HS-27A (cell line): ENCODE results near the gene ERBB4.
"Not testable (repeated sequence)": the region's sequence is repeated elsewhere in the genome, so short reads cannot be mapped to it uniquely, and the experiment has no call there.

ENCODE experiments used
- DNase-seq: peaks from one replicate; pipeline ENCODE4 v3.0.0-alpha.2; 2012; ENCODE audit warnings: low read depth, missing footprints

ERBB4 gene

GRCh38 chr2:212299943-212300342 lies 238.7 kb downstream of the ERBB4 start:
- DNase-seq: no peak

GRCh38 chr2:212299333-212299732 lies 239.3 kb downstream of the ERBB4 start:
- DNase-seq: no peak

GRCh38 chr2:212295571-212295970 lies 243.0 kb downstream of the ERBB4 start:
- no peak for DNase-seq

GRCh38 chr2:212294816-212295215 lies 243.8 kb downstream of the ERBB4 start:
- no peak for DNase-seq

DNA sequence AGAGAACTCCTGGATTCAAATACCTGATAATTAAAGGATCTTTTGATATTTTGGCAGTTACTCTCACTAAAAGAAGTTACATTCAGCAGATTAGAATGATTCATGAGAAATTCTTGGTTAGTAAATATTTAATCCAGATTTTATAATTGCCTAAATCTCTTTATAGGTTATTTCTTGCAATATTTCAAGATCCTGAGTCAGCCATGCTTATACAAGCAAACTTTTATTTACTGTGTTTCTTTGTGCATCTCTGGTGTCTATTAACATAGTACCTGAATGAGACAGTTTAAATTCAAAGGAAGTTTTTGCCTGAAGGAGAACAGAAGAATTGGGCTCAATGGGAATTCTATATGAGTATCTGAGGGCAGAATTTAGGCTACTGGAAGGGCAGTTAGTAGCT lies 249.3 kb downstream of the ERBB4 start:
- DNase-seq: no peak

DNA sequence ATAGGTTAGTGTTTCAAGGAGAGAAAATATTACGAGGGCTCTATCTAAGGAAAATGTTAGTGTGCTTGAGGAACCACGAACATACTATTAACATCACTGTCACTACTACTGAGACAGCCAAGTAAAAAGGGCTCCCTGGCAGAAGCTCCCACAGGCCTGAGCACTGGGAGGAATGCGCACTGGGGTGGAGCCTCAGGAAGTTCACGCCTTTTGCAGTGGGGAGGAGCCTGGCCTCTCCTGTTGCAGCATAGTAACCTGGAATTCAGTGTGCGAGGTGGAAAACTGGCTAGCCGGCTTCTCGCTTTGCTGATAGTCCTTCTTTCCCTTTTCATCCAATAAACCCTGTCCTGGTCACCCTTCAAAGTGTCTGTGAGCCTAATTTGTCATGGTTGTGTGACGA lies 250.3 kb downstream of the ERBB4 start:
- no peak for DNase-seq

DNA sequence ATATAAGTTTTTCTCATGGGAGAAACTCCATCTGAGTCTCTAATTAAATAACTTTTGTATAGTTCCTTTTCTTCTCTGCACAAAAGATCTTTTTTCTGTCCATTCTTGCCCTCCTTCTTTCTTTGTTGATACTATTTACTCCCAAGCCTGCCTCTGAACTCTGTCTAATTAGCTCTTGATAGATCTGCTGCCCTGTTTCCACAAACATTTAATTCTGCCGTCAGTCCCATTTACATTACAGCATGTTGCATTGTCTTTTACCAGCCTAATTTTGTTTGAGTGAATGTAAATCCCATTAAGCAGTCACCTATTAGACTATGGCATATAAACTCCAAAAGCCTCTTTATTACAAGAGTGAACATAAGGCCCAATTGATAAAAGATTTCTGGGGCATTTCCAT lies 254.4 kb downstream of the ERBB4 start:
- no peak for DNase-seq

- no peak for DNase-seq
Measured at GRCh38 chr2:212282671-212283261, 255.8 kb downstream of the ERBB4 start.

DNA sequence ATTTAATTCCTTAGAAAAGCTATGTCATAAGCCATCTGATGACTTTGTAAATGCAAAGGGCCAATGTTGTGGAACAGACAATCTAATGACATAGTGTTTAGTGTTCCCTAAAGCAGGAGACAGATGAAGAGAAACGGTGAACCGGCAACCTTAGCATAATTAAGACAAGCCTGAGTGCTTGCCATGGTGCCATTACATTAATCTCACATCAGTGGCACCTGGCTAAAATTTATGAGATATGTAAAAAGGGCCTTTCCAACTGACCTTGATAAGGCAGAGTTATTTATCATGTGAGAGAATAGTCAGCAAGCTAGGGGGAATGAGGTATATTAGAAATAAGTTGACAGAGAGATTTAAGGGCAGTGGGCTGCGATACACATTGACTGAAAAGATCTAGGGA lies 261.8 kb downstream of the ERBB4 start:
- DNase-seq: no peak

DNA sequence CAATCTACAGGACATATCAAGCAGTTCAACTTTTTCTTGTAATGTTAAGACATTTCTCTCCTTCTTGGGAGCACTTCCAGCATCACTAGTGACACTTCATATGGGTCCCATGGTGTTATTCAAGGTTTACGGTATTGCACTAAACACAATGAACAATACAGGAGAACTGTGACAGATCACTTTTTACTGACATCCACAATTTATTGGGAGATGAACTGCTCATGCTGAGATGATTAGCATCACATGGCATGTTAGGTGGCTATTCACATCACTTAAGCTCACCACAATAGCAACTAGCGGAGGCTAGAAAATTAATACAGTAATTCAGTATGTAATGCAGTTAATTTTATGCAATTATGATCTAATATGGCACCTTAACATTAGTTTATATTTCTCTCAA lies 264.4 kb downstream of the ERBB4 start:
- no peak for DNase-seq

DNA sequence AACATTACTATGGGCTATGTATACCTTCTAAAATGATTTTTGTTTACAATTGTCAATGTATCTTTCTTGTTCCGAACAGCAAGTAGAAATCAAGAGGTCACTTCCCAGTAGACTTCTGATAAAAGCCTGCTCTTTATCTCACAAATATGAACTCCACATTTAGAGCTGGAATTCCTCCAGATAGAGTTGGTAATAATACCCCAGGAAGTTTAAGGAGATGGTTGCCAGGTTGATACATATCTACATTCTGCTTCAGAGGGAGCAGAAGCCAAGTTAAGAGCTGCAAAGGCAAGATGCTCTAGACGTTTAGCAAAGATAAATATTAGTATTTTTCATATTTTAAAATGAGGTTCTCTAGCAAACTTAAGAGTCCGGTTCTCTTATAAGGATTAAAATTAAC lies 267.0 kb downstream of the ERBB4 start:
- DNase-seq: no peak

DNA sequence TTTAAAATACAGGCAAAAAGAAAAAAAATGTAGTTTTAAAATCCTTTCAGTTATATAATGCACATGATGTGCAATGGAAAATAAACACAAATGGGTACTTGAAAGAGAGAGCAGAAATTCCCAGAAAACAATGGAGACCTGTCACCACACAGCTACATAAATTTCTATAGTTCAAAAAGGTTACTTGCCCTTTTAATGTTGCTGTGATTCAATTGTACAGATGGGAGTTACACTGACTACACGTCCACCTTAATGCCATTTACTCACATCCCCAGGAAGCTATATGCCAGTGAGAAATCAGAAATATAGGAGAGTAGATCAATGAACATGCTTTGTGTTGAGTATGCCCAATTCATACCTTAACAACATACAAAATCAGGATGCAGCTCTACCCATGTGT lies 269.6 kb downstream of the ERBB4 start:
- no peak for DNase-seq

DNA sequence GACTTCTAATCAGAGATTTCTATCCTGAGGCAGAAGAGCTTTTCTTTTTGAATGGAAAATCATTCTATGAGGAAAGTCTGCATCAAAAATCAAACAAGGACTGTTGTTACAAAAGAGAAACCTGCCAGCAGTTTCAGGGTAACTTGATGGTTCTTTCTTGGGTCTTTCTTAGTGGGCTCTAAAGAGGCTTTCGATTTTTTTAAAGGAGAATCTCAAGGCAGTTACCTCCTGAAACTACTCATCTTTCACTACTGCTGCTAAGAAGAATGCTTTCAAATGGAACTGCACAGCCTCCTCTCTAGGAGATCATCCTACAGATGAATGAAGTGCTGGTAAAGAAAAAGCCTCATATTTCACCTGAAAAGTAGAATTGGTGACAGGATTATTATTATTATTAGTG lies 272.3 kb downstream of the ERBB4 start:
- DNase-seq: no peak

DNA sequence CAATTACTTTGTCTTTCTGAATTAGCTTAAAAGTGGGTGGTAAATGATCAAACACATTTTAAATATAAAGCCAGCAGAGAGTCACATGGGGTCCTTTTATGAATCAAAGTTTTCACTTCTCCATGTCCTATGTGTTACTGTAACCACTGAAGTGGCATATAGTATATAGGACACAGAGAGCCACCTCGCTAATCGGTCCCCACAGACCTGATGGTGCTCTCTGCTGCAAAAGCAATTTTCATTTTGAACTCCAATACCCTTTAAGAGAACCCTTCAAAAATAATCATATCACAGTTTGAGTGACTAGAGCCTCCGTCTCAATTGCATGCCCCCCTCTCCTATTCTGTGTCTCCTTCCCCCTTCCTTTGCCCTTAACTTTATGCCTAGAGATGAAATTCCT lies 272.8 kb downstream of the ERBB4 start:
- DNase-seq: no peak

GRCh38 chr2:212264187-212264586 lies 274.4 kb downstream of the ERBB4 start:
- DNase-seq: no peak

DNA sequence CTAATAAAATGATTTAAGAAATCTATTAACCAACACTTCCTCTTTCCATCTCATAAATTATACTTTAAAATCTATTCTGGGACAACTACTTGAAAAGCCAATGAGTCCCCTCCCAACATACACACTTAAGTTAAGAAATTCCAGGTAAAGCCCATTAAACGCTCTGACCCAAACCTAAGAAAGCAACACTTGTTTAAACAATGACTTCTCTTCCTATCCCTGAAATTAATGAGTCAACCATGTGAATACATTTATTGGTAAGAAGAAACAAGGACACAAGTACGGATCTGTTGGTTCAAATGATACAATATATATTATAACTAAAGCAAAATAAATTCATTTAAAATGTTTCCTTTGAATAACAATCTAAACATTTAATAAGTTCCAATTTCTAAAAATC lies 279.4 kb downstream of the ERBB4 start:
- no peak for DNase-seq

GRCh38 chr2:212254339-212254738 lies 284.3 kb downstream of the ERBB4 start:
- no peak for DNase-seq

DNA sequence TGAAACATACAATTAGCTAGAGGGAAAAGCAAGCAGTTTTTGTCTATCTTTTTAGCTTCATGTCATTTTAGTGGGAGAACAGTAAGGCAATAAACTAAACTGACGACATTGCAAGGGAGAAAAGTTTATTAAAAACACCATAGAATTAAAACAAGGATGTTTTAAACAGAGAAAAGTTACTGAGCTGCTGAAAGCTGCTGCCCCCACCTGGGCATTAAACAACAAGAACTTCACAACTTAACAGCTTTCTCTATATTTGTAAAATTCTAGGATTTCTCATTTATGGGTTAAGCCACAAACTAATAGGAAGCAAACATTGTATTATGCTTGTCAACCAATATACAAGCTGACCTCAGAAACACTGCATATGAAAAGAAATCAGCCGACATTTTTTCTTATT lies 289.2 kb downstream of the ERBB4 start:
- no peak for DNase-seq

- no peak for DNase-seq
Measured at GRCh38 chr2:212245880-212246279, 292.7 kb downstream of the ERBB4 start.

- no peak for DNase-seq
Measured at GRCh38 chr2:212242724-212243123, 295.9 kb downstream of the ERBB4 start.

GRCh38 chr2:212238152-212238551 lies 300.4 kb downstream of the ERBB4 start:
- DNase-seq: not testable (repeated sequence)

DNA sequence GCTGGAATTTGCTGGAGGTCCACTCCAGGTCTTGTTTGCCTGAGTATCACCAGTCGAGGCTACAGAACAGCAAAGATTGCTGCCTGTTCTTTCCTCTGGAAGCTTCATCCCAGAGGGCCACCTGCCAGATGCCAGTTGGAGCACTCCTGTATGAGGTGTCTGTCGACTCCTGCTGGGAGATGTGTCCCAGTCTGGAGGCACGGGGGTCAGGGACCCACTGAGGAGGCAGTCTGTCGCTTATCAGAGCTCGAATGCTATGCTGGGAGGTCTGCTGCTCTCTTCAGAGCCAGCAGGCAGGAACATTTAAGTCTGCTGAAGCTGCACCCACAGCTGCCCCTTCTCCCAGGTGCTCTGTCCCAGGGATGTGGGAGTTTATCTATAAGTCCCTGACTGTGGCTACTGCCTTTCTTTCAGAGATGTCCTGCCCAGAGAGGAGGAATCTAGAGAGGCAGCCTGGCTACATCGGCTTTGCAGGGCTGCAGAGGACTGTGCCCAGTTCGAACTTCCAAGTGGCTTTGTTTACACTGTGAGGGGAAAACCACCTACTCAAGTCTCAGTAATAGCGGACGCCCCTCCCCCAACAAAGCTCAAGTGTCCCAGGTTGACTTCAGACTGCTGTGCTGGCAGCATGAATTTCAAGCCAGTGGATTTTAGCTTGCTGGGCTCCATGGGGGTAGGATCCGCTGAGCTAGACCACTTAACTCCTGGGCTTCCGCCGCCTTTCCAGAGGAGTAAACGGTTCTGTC lies 301.1 kb downstream of the ERBB4 start:
- DNase-seq: no peak

DNA sequence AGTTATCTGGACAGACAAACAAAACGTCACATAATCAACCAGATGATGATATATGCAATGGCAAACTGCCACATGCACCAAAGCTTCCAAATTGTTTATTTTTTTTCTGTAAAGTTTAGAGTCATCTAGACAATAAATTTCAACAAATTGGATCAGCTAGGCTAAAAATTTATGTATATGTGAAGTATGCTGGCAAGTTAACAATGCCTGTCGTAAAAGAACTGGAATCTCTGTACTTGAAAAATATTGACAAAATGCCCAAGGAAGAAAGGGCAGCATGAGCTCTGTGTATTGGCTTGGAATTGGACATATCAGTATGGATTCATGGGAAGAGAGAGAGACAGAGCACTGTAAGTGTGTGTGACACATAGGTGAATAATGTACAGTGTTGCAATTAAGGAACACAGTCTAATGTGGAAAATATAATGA lies 309.8 kb downstream of the ERBB4 start:
- DNase-seq: no peak

DNA sequence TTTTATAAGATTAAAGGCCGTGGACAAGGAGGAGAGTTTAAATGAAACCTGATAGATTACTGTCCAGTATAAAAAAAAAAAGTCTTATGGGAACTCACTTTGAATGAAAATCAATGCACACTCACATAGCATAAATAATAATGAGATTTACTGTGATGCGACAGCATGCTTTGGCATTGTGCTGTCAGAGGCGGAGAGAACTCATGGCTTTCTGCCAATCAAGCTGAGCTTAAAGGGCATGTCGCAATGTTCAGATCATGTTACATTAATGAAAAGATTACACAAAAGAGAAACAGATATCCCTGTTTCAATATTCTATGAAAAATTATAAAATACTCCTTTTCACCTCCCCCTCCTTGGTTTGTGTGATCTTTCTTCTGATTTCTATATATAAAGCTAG lies 310.8 kb downstream of the ERBB4 start:
- peak; percentile 43 for DNase-seq
